HepG2 (cell line): ENCODE measurements around the gene NKX1-2. TPM values are rescaled to one million over a fixed set of nuclear protein-coding genes. Genes with fewer than 3 reads are reported as not detected.
"Not testable (repeated sequence)": the region's sequence is repeated elsewhere in the genome, so short reads cannot be mapped to it uniquely, and the experiment has no call there.

Experiments used
- ATAC-seq: fragments of 200-7000 bp; cut with Tn5 transposase; 3 replicates; pipeline ENCODE4 v1.9.1; 2020; ENCODE audit warnings: mild to moderate bottlenecking, moderate library complexity
- BruUV-seq: library from RNA; stranded (reverse); fragments of 400-500 nt; replicated peaks from 2 replicates; lab custom pipeline; 2021; lab: Mats Ljungman, UMichigan
- CTCF ChIA-PET: fragments of 300-600 bp; formaldehyde crosslinking; extraction: SDS; loops from one replicate; lab custom pipeline; 2021; ENCODE audit warnings: low total read pairs, inconsistent platforms, low intra/inter-chr PET ratio; lab: Yijun Ruan, JAX
- POLR2A ChIA-PET: fragments of 350-600 bp; sonication (Branson Sonifier 250); formaldehyde crosslinking; loops from one replicate; lab custom pipeline; 2020; ENCODE audit warnings: antibody characterized with exemption, inconsistent platforms; lab: Yijun Ruan, JAX
- DNase-seq: peaks from one replicate; pipeline ENCODE4 v3.0.0-alpha.2; 2015; ENCODE audit warnings: low spot score
- FAIRE-seq: peaks from 3 replicates; lab custom pipeline; 2011; peaks lifted over from hg19 to GRCh38; lab: Jason Lieb, UNC
- H2AFZ ChIP-seq: one replicate; pipeline ENCODE4 v1.6.1; 2011; ENCODE audit warnings: low read length, inconsistent platforms
- H3K27ac ChIP-seq: fragments of 300-600 bp; 3 replicates; pipeline ENCODE4 v1.8.0; 2011; ENCODE audit warnings: mixed run types, mild to moderate bottlenecking, mixed read lengths, low read length, inconsistent platforms; ENCODE audit not compliant: insufficient read depth; ENCODE audit errors: extremely low read length
- H3K27me3 ChIP-seq, 2 experiments: fragments of 200-600 bp in 1 of 2; 2 replicates in 1 of 2; 3 replicates in 1 of 2; pipeline versions ENCODE4 v1.6.0 to v1.8.0; 2011; ENCODE audit warnings: low read length in 2 of 2, mild to moderate bottlenecking in 2 of 2, moderate library complexity in 2 of 2, inconsistent platforms in 1 of 2; ENCODE audit not compliant: insufficient read depth in 2 of 2, control insufficient read depth in 1 of 2
- H3K36me3 ChIP-seq, 2 experiments: fragments of 200-600 bp in 1 of 2; replicated peaks in 1 of 2; 2 replicates in 1 of 2; 3 replicates in 1 of 2; pipeline versions ENCODE4 v1.5.1 to v1.8.0; 2011; ENCODE audit warnings: low read length in 2 of 2, inconsistent platforms in 1 of 2; ENCODE audit not compliant: insufficient read depth in 2 of 2, control insufficient read depth in 1 of 2
- H3K4me1 ChIP-seq: 2 replicates; pipeline ENCODE4 v1.5.1; 2012; ENCODE audit warnings: low read length, inconsistent platforms; ENCODE audit not compliant: insufficient read depth
- H3K4me2 ChIP-seq: 2 replicates; pipeline ENCODE4 v1.6.0; 2011; ENCODE audit warnings: low read depth, low read length, inconsistent platforms
- H3K4me3 ChIP-seq, 3 experiments: fragments of 200-600 bp in 1 of 3; sonication (generic), shearing (Covaris generic) in 1 of 3; replicated peaks in 1 of 3; 2 replicates each; pipeline ENCODE4 v1.5.1; 2011 to 2016; ENCODE audit warnings: low read length in 3 of 3, inconsistent platforms in 2 of 3, low read depth in 2 of 3, mild to moderate bottlenecking in 2 of 3, control low read depth in 1 of 3, mixed read lengths in 1 of 3; ENCODE audit not compliant: insufficient read depth in 1 of 3
- H3K79me2 ChIP-seq: one replicate; pipeline ENCODE4 v1.6.1; 2011; ENCODE audit warnings: low read length, inconsistent platforms; ENCODE audit not compliant: insufficient read depth
- H3K9ac ChIP-seq: 2 replicates; pipeline ENCODE4 v1.6.0; 2011; ENCODE audit warnings: mild to moderate bottlenecking, low read depth, low read length, inconsistent platforms; ENCODE audit not compliant: insufficient read depth
- H3K9me3 ChIP-seq: 2 replicates; pipeline ENCODE4 v1.5.1; 2012; ENCODE audit warnings: mild to moderate bottlenecking, low read length
- H4K20me1 ChIP-seq: 2 replicates; pipeline ENCODE4 v1.6.0; 2011; ENCODE audit warnings: inconsistent platforms, mild to moderate bottlenecking, low read length, moderate library complexity; ENCODE audit not compliant: insufficient read depth
- ELF4 ChIP-seq: sonication (generic); formaldehyde crosslinking; IDR thresholded peaks from 2 replicates; pipeline ENCODE4 v1.5.0; 2020; ENCODE audit warnings: missing genetic modification reagents, mild to moderate bottlenecking, moderate library complexity, borderline replicate concordance
- EP300 ChIP-seq, 3 experiments: sonication (generic) in 1 of 3; formaldehyde crosslinking in 1 of 3; IDR thresholded peaks; 2 replicates each; pipeline versions ENCODE4 v1.5.1 to v1.6.1; 2011 to 2020; ENCODE audit warnings: low read depth in 2 of 3, low read length in 2 of 3, borderline replicate concordance in 1 of 3, improper control_type of control experiment in 1 of 3, mild to moderate bottlenecking in 1 of 3, missing genetic modification reagents in 1 of 3, moderate library complexity in 1 of 3
- JUNB ChIP-seq: sonication (generic); formaldehyde crosslinking; IDR thresholded peaks from 2 replicates; pipeline ENCODE4 v1.8.0; 2022; ENCODE audit warnings: missing genetic modification reagents, mild to moderate bottlenecking, borderline replicate concordance
- PRDM15 ChIP-seq: sonication (generic); formaldehyde crosslinking; IDR thresholded peaks from 2 replicates; pipeline ENCODE4 v1.4.0; 2020; ENCODE audit warnings: missing genetic modification reagents
- ZNF121 ChIP-seq: sonication (generic); formaldehyde crosslinking; IDR thresholded peaks from 2 replicates; pipeline ENCODE4 v1.5.0; 2020; ENCODE audit warnings: mild to moderate bottlenecking, missing genetic modification reagents
- WGBS: methylation state at CpG from one replicate; pipeline ENCODE4 v1.1.6; 2017; ENCODE audit warnings: low lambda C conversion rate; 5-methylcytosine and 5-hydroxymethylcytosine counted together
- in situ Hi-C: cut with HindIII; loops from 2 replicates; pipeline ENCODE4 v1.10.0; 2017; ENCODE audit warnings: low pct_unique_long_range_greater_than_20kb; ENCODE audit not compliant: extremely low pct_ligation_motif_present
- intact Hi-C: fragments of 100-400 bp; cut with micrococcal nuclease; formaldehyde crosslinking; loops from one replicate; pipeline ENCODE4 v1.10.0; 2022; ENCODE audit not compliant: unreplicated experiment
- polyA plus RNA-seq, 8 experiments: library from polyadenylated mRNA; depleted of rRNA in 3 of 8; stranded (reverse) in 7 of 8; unstranded in 1 of 8; fragments of >200 nt; fragmentation: Illumina TruSeq in 4 of 8; extraction: Trizol in 4 of 8; gene quantifications; 2 replicates each; pipeline versions ENCODE4 v1.2.1 to v1.2.3, GENCODE V29; 2011 to 2016; ENCODE audit warnings: low read depth in 4 of 8, missing spikeins in 1 of 8, mixed read lengths in 1 of 8; ENCODE audit not compliant: insufficient read depth in 1 of 8
- total RNA-seq, 5 experiments: library from RNA; depleted of rRNA; stranded (reverse); fragments of >200 nt; fragmentation: Illumina TruSeq; extraction: Trizol; gene quantifications; 2 replicates each; pipeline ENCODE4 v1.2.3, GENCODE V29; 2016; ENCODE audit warnings: low read depth in 1 of 5

Gene NKX1-2
- total and polyA plus RNA-seq, 2 of the 13 experiments (the other 11 are each of a cell fraction or from before 2014, with no cell fraction given) = not detected

GRCh38 chr10:124446830-124447750, 2.7 kb downstream of the NKX1-2 start (continued):
- TF ChIP-seq PRDM15 (CRISPR knock-in tag) = no peak
- no peak for TF ChIP-seq JUNB (CRISPR knock-in tag)
- TF ChIP-seq ELF4 (CRISPR knock-in tag) = no peak
- no peak for TF ChIP-seq EP300 (IDR thresholded peaks at IDR 0.05; ENCODE audit: low read depth in 2 of 2, low read length in 2 of 2)
- no peak for TF ChIP-seq EP300 (CRISPR knock-in tag; IDR thresholded peaks at IDR 0.05; ENCODE audit: borderline replicate concordance)
- TF ChIP-seq, all 625 proteins: peak for 0

GRCh38 chr10:124441694-124442093, 8.1 kb downstream of the NKX1-2 start:
- H3K9me3 ChIP-seq, H3K9ac ChIP-seq, H3K27ac ChIP-seq, POLR2A ChIA-PET, in situ Hi-C loops, FAIRE-seq, H3K4me2 ChIP-seq, intact Hi-C loops, H3K79me2 ChIP-seq, H2AFZ ChIP-seq, H4K20me1 ChIP-seq, BruUV-seq, H3K4me1 ChIP-seq, H3K36me3 ChIP-seq, CTCF ChIA-PET, DNase-seq, ATAC-seq, H3K4me3 ChIP-seq: not testable (repeated sequence)
- 0 out of 2 replicates have a peak, but pooled peaks have one; percentile 38 for TF ChIP-seq ZNF121
- 37% methylated on average over 5 of the region's 5 CpGs for WGBS
- H3K27me3 ChIP-seq = peaks cover 0 to 13% of the 10 kb centered on the region in 2 experiments; a peak in 2 of 5 replicates
